Activated CD8-positive, alpha-beta T cell treated with anti-CD3 and anti-CD28 coated beads, Interleukin-2, amount 10 ng/mL, durations not matched to agents 7 days and 5 days (primary cell): Measurements from ENCODE around the gene MC4R. TPM values are rescaled to one million over a fixed set of nuclear protein-coding genes. Genes with fewer than 3 reads are reported as not detected.
"Not testable (repeated sequence)": the region's sequence is repeated elsewhere in the genome, so short reads cannot be mapped to it uniquely, and the experiment has no call there.

ENCODE experiments used
- ATAC-seq: fragments of 150-1000 bp; cut with Tn5 transposase; one replicate; pipeline ENCODE4 v1.10.0; 2021; ENCODE audit warnings: moderate library complexity
- CTCF ChIA-PET: fragments of 350-600 bp; sonication (Branson Sonifier 250); formaldehyde crosslinking; loops from one replicate; lab custom pipeline; 2021; ENCODE audit warnings: antibody characterized with exemption; lab: Charles Lee
- POLR2A ChIA-PET: fragments of 350-600 bp; sonication (Branson Sonifier 250); formaldehyde crosslinking; loops from one replicate; lab custom pipeline; 2021; ENCODE audit warnings: antibody characterized with exemption; lab: Charles Lee
- DNase-seq: peaks from one replicate; pipeline ENCODE4 v3.0.0-alpha.2; 2020
- H3K27ac Mint-ChIP-seq: one replicate; pipeline ENCODE4 v1.8.0; 2021; ENCODE audit warnings: mild to moderate bottlenecking, mixed read lengths
- H3K27me3 Mint-ChIP-seq: one replicate; pipeline ENCODE4 v1.8.0; 2021; ENCODE audit warnings: low read depth, mixed read lengths
- H3K36me3 Mint-ChIP-seq: one replicate; pipeline ENCODE4 v1.8.0; 2021; ENCODE audit warnings: low read depth, mixed read lengths
- H3K4me1 Mint-ChIP-seq: one replicate; pipeline ENCODE4 v1.8.0; 2021; ENCODE audit warnings: low read depth, mixed read lengths
- H3K4me3 Mint-ChIP-seq: one replicate; pipeline ENCODE4 v1.8.0; 2021; ENCODE audit warnings: mild to moderate bottlenecking, mixed read lengths
- H3K9me3 Mint-ChIP-seq: one replicate; pipeline ENCODE4 v1.8.0; 2022; ENCODE audit warnings: mixed read lengths; ENCODE audit not compliant: insufficient read depth
- total RNA-seq, 2 experiments: library from RNA; stranded (reverse); gene quantifications; one replicate each; pipeline ENCODE4 v1.2.3, GENCODE V29; 2021

The MC4R gene
- total RNA-seq, result not detected

DNA sequence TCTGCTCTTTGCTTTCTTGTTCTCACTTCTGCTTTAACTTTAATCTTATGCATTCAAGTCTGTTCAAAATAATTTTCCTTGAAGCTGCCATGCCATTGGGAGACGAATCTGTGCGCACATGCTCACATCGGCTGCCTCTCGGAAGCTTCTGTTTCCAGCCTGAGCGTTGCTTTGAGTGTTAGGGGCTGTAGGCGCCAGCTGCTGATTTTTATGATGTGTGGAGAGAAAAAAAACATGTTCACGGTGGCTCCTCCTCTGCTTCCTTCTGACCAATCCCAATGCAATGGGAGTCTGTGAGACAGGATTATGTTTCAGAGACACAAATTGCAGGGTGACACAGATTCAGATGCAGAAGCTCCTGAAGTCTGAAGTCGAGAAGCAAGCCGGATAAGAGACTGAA lies at the start of gene MC4R:
MC4R (minus strand) TSS at position 180 of the 400 bp plus-strand sequence. CDS start 426 bp downstream, outside the sequence.
- ChIA-PET POLR2A (no interaction called here), CTCF (no interaction called here)
- Mint-ChIP-seq H3K27ac (no peak within 1 kb of the TSS), H3K4me3 (no peak within 1 kb of the TSS), H3K4me1 (no peaks in the 10 kb centered on the region), H3K9me3 (no peaks in the 10 kb centered on the region), H3K27me3 (no peaks in the 10 kb centered on the region), H3K36me3 (no peaks in the 10 kb centered on the region)
- ATAC-seq (no peak), DNase-seq (no peak)

DNA sequence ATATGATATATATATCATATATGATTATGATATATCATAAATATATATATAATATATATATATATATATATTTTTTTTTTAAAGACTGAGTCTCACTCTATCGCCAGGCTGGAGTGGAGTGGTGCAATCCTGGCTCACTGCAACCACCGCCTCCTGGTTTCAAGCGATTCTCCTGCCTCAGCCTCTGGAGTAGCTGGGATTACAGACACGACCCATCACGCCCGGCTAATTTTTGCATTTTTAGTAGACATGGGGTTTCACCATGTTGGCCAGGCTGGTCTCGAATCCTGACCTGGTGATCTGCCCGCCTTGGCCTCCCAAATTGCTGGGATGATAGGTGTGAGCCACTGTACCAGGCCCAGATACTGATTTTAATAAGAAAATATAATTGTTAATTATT lies 49.7 kb upstream of the MC4R start:
- POLR2A ChIA-PET, H3K4me3 Mint-ChIP-seq, CTCF ChIA-PET, H3K27ac Mint-ChIP-seq, ATAC-seq, H3K27me3 Mint-ChIP-seq, H3K36me3 Mint-ChIP-seq, H3K4me1 Mint-ChIP-seq, DNase-seq, H3K9me3 Mint-ChIP-seq: not testable (repeated sequence)

DNA sequence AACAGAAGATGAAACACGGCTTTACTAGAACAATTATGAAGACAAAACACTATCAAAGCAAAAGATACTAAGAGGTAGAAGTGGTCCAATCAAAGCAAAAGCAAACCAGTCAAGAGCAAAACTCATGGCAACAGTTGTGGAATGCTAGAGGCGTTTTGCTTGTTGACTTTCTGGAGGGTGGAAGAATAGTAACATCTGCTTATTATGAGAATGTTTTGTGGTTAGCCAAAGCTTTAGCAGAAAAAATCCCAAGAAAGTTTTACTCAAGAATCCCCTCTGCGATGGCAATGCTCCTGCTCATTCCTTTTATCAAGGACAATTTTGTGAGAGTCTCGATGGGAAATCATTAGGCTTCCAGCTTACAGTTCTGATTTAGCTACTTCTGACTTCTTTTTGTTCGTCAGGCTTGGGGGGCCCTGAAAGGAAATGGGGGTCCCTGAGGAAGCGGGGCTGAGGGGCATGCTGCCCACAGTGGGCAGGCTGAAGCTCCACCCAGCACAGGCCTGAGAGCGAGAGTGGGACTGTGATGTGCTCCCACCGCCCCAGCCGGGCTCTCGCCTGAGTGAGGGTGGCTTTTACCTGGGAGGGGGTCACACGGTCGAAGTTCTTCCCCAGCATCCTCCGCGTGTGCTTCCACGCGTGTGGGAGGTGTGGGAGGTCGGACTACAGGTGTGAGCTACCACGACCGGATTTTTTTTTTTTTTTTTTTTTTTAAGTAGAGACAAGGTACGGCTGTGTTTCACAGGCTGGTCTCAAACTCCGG lies 49.0 kb upstream of the MC4R start:
- Mint-ChIP-seq H3K9me3 (no peaks in the 10 kb centered on the region), H3K4me1 (no peaks in the 10 kb centered on the region), H3K4me3 (no peak overlapping the region), H3K27me3 (no peaks in the 10 kb centered on the region), H3K27ac (no peak overlapping the region), H3K36me3 (no peaks in the 10 kb centered on the region)
- CTCF ChIA-PET, result no interaction called here
- no peak for DNase-seq
- no peak for ATAC-seq
- POLR2A ChIA-PET, result no interaction called here

DNA sequence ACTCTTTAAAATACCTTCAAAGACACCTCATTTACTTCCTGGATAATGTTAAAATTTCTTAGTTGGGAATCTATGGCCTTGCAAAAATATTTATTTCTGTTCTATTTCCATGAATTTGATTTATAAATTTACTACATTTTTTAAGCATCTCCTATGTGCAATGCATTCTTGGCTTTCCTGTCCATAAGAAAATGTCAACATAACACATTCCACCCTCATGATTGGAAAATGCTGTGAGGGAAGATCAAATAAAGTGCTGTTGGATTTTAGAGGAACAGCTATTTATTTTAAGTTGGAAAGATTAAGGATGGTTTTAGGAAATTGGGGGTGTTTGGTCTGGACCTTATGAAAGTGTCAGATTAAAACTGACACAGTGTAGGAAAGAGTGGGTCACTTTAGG lies 45.4 kb upstream of the MC4R start:
- H3K27me3 Mint-ChIP-seq, result no peaks in the 10 kb centered on the region
- no peaks in the 10 kb centered on the region for H3K4me1 Mint-ChIP-seq
- no peak for DNase-seq
- ChIA-PET CTCF (no interaction called here), POLR2A (no interaction called here)
- no peak for ATAC-seq
- no peak overlapping the region for H3K27ac Mint-ChIP-seq
- no peak overlapping the region for H3K4me3 Mint-ChIP-seq
- no peaks in the 10 kb centered on the region for H3K36me3 Mint-ChIP-seq
- H3K9me3 Mint-ChIP-seq, result no peaks in the 10 kb centered on the region

DNA sequence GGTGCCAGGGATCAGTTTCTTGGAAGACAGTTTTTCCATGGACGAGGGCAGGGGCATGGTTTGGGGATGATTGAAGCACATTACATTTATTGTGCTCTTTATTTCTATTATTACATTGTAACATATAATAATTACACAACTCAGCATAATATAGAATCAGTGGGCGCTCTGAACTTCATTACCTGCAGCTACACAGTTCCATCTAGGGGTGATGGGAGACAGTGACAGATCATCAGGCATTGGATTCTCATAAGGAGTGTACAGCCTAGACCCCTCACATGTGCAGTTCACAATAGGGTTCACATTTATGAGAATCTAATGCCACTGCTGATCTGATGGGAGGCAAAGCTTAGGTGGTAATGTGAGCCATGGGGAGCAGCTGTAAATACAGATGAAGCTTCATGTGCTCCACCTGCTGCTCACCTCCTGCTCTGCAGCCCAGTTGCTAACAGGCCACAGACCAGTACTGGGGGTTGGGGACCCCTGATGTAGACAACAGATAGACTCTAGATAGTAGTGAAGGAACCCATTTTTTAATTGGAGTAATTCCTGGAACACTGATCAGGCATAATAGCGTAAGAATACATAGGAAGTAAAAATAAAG lies 41.5 kb upstream of the MC4R start:
- DNase-seq (no peak), ATAC-seq (no peak)
- POLR2A ChIA-PET, result no interaction called here
- H3K4me1 Mint-ChIP-seq, result no peaks in the 10 kb centered on the region
- H3K4me3 Mint-ChIP-seq, result no peak overlapping the region
- CTCF ChIA-PET, result interaction anchor here (1.2 kb wide), 1 partner anchor 426 kb away, joined by 5 read pairs; no protein-coding TSS in a partner anchor
- no peaks in the 10 kb centered on the region for H3K9me3 Mint-ChIP-seq
- no peaks in the 10 kb centered on the region for H3K27me3 Mint-ChIP-seq
- no peak overlapping the region for H3K27ac Mint-ChIP-seq
- H3K36me3 Mint-ChIP-seq, result no peaks in the 10 kb centered on the region

DNA sequence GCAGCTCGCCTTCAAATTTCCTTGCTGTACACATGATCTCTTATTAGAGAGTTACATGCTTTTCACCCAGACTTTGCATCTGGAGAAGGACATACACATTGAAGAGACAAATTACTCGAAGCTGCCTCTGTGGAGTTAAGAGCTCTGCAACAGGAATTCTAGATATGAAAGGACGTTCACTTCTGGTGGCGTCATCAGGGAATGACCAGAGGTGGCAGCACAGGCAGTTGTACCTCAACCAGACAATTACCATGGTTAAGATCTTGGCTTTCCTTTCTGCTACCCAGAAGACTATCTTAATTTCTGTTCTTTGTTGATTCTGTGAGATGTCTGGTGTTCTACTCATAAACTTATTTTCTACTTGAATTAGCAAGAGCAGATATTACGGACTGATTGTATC lies 39.1 kb upstream of the MC4R start:
- Mint-ChIP-seq H3K4me3 (no peak overlapping the region), H3K36me3 (no peaks in the 10 kb centered on the region), H3K27me3 (no peaks in the 10 kb centered on the region), H3K9me3 (no peaks in the 10 kb centered on the region), H3K4me1 (no peaks in the 10 kb centered on the region), H3K27ac (no peak overlapping the region)
- POLR2A ChIA-PET, result no interaction called here
- CTCF ChIA-PET, result no interaction called here
- ATAC-seq (no peak), DNase-seq (no peak)

DNA sequence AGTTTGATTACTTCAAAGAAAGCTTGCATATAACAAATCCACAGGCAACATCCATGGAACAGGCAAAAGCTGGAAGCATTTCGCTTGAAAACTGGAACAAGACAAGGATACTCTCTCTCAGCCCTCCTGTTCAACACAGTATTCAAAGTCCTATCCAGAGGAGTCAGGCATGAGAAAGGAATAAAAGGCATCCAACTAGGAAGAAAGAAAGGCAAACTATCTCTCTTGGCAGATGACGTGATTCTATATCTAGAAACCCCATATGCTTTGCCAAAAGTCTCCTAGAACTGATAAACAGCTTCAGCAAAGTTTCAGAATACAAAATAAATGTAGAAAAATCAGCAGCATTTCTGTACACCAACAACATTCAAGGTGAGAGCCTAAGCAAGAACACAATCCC lies 34.1 kb upstream of the MC4R start:
- no peaks in the 10 kb centered on the region for H3K36me3 Mint-ChIP-seq
- H3K9me3 Mint-ChIP-seq, result no peaks in the 10 kb centered on the region
- ATAC-seq (no peak), DNase-seq (no peak)
- no peak overlapping the region for H3K4me3 Mint-ChIP-seq
- H3K27ac Mint-ChIP-seq, result no peak overlapping the region
- no peaks in the 10 kb centered on the region for H3K4me1 Mint-ChIP-seq
- ChIA-PET CTCF (no interaction called here), POLR2A (no interaction called here)
- no peaks in the 10 kb centered on the region for H3K27me3 Mint-ChIP-seq

DNA sequence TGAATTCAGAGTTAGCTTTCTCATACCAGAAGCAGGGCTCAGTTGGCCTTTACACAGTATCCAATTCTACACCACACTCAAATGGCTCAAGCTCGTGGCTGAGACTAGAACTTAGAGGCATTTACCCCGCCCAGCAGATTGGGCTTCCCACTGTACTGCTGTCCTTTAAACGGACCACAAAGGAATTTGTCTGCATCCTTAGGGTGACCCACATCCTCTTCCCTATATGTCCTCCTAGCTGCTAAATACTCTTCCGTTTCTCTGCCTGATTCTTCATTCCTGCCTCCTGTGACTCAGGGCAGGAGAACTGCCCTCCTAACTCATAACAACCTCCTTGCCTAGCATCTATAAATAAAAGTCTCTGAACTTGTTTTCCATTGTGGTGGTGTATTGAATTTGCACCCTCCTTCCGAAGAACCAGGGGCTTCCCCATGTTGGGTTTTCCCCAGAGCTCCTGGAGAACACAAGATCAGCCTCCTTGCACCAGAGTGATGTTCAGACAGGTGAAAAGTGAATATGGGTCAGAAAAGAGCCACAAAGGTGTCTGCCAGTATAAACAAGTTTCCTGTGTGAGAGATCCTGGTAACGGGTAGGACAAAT lies 32.0 kb upstream of the MC4R start:
- DNase-seq (no peak), ATAC-seq (no peak)
- Mint-ChIP-seq H3K9me3 (no peaks in the 10 kb centered on the region), H3K4me1 (no peaks in the 10 kb centered on the region), H3K27ac (no peak overlapping the region), H3K27me3 (no peaks in the 10 kb centered on the region), H3K4me3 (no peak overlapping the region), H3K36me3 (no peaks in the 10 kb centered on the region)
- CTCF ChIA-PET, result no interaction called here
- POLR2A ChIA-PET, result no interaction called here

DNA sequence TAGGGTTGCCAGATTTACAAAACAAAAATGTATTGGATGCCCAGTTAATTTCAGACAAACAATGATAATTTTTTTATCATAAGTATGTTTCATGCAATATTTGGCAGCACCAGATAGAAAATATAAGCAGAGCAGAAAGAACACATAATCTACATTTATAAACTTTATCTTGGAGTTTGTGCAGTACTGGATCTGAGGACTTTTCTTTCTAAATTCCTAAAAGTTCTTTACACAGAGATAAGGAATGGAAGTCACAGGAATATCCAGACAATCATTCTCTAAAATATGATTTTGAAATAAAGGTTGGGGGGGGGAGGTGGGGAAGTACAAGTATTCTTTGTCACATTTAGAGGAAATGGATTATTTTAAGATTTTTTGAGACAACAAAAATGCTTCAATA lies 28.8 kb upstream of the MC4R start:
- CTCF ChIA-PET, result no interaction called here
- H3K27me3 Mint-ChIP-seq, result no peaks in the 10 kb centered on the region
- H3K4me3 Mint-ChIP-seq, result no peak overlapping the region
- H3K4me1 Mint-ChIP-seq, result no peaks in the 10 kb centered on the region
- no peak overlapping the region for H3K27ac Mint-ChIP-seq
- POLR2A ChIA-PET, result no interaction called here
- H3K36me3 Mint-ChIP-seq, result no peaks in the 10 kb centered on the region
- no peak for ATAC-seq
- no peak for DNase-seq
- H3K9me3 Mint-ChIP-seq, result no peaks in the 10 kb centered on the region

DNA sequence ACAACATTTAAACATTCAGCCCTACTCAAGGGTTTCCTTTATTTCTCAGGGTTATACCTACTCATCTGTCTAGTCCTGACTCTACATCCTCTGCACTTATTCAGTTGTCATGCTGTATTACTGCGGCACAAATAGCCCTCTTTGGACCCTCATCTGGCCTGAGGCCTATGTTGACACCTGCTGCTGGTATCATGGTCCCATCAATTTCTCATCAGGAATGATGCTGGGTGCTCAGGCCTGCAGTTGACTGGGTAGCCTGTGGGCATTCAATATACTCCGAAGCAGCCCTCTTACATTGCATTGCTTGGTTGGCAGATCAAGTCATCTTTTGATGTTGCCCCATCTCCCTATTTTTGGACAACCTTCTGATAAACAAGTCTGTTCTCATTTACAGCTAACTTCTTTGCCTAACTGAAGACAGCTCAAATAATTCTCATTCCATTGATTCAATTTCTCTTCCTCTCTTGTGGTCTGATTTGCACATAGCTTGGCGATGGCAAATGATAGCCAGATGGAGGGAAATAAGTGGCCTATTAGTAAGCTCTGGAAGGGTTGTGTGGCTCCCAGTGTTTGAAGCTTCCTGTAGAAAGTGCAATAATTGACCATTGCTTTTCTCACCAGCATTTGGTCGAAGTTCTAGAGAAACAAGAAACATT lies 19.1 kb upstream of the MC4R start:
- ChIA-PET POLR2A (no interaction called here), CTCF (no interaction called here)
- Mint-ChIP-seq H3K9me3 (no peaks in the 10 kb centered on the region), H3K27ac (no peak overlapping the region), H3K27me3 (no peaks in the 10 kb centered on the region), H3K4me3 (no peak overlapping the region), H3K36me3 (no peaks in the 10 kb centered on the region), H3K4me1 (no peaks in the 10 kb centered on the region)
- no peak for DNase-seq
- ATAC-seq, result no peak

DNA sequence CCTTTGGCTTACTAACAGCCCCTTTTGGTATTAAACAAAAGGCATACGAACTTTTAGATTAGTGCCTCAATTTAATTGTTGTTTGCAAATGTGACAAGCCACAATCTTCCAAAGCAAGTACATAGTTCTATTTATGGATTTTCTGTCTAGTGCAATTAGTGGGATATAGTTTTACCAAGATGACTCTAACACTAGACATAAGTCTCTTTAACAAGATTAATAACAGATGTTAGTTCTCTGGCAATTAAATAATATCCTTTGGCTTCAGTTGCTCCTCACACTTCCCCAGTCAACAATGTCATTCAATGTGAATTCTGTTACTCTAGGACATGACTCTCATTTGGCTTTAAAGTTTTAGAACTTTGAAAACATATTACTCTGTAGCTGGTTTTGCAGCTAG lies 16.7 kb upstream of the MC4R start:
- Mint-ChIP-seq H3K27me3 (no peaks in the 10 kb centered on the region), H3K9me3 (no peaks in the 10 kb centered on the region), H3K4me3 (no peak overlapping the region), H3K27ac (no peak overlapping the region), H3K4me1 (no peaks in the 10 kb centered on the region), H3K36me3 (no peaks in the 10 kb centered on the region)
- ChIA-PET POLR2A (no interaction called here), CTCF (no interaction called here)
- no peak for DNase-seq
- ATAC-seq, result no peak

DNA sequence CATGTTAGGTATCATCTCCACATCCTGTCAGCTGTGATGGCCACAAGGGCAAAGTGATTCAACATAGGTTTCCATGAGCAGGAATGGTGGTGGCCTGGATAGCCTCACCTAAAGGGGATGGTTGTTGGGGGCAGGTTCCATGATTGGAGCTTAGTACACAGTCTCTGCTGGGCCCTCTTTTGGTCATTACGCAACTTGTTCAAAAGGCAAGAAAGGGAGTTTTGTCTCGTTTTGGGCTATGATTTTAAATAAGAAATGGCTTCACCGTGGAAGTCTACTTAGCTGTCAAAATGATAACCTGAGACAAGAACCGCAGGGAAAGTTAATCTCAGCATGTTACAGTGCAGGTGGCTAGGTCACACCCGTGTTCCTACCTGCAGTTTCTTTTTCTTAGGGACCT lies 13.1 kb upstream of the MC4R start:
- CTCF ChIA-PET, result no interaction called here

More for the DNA sequence above, 13.1 kb upstream of the MC4R start:
- POLR2A ChIA-PET, result no interaction called here
- DNase-seq (no peak), ATAC-seq (no peak)
- Mint-ChIP-seq H3K9me3 (no peaks in the 10 kb centered on the region), H3K27ac (no peak overlapping the region), H3K36me3 (no peaks in the 10 kb centered on the region), H3K4me3 (no peak overlapping the region), H3K27me3 (no peaks in the 10 kb centered on the region), H3K4me1 (no peaks in the 10 kb centered on the region)
